ENCODE data around the gene DIDO1.

The DIDO1 gene

GRCh38 chr20:62830821-62831220 lies 95.5 kb downstream of the DIDO1 start:
- no peak for TF ChIP-seq TAF1 (IDR thresholded peaks at IDR 0.05; ENCODE audit: borderline replicate concordance, insufficient read depth, low read length)
- TF ChIP-seq POLR2AphosphoS5 (IDR thresholded peaks at IDR 0.05; ENCODE audit: low read depth, low read length) = no peak
- TF ChIP-seq REST (IDR thresholded peaks at IDR 0.05; ENCODE audit: insufficient read depth in 1 of 2, low read depth in 2 of 2, low read length in 2 of 2) = no peak
- no peak for TF ChIP-seq FOXP2 (optimal IDR thresholded peaks at IDR 0.05; ENCODE audit: borderline replicate concordance, extremely low read depth, extremely low read length, insufficient read depth)
- no peak for TF ChIP-seq SIN3A (IDR thresholded peaks at IDR 0.05; ENCODE audit: borderline replicate concordance, insufficient read depth, low read length)

- TF ChIP-seq POLR2AphosphoS5 (IDR thresholded peaks at IDR 0.05; ENCODE audit: low read depth, low read length) = no peak
- TF ChIP-seq TAF1 (IDR thresholded peaks at IDR 0.05; ENCODE audit: borderline replicate concordance, insufficient read depth, low read length) = no peak
- TF ChIP-seq REST (IDR thresholded peaks at IDR 0.05; ENCODE audit: insufficient read depth in 1 of 2, low read depth in 2 of 2, low read length in 2 of 2) = no peak
- TF ChIP-seq FOXP2 (optimal IDR thresholded peaks at IDR 0.05; ENCODE audit: borderline replicate concordance, extremely low read depth, extremely low read length, insufficient read depth) = no peak
- TF ChIP-seq SIN3A (IDR thresholded peaks at IDR 0.05; ENCODE audit: borderline replicate concordance, insufficient read depth, low read length) = no peak
Measured at GRCh38 chr20:62830251-62830650, 96.1 kb downstream of the DIDO1 start.

DNA sequence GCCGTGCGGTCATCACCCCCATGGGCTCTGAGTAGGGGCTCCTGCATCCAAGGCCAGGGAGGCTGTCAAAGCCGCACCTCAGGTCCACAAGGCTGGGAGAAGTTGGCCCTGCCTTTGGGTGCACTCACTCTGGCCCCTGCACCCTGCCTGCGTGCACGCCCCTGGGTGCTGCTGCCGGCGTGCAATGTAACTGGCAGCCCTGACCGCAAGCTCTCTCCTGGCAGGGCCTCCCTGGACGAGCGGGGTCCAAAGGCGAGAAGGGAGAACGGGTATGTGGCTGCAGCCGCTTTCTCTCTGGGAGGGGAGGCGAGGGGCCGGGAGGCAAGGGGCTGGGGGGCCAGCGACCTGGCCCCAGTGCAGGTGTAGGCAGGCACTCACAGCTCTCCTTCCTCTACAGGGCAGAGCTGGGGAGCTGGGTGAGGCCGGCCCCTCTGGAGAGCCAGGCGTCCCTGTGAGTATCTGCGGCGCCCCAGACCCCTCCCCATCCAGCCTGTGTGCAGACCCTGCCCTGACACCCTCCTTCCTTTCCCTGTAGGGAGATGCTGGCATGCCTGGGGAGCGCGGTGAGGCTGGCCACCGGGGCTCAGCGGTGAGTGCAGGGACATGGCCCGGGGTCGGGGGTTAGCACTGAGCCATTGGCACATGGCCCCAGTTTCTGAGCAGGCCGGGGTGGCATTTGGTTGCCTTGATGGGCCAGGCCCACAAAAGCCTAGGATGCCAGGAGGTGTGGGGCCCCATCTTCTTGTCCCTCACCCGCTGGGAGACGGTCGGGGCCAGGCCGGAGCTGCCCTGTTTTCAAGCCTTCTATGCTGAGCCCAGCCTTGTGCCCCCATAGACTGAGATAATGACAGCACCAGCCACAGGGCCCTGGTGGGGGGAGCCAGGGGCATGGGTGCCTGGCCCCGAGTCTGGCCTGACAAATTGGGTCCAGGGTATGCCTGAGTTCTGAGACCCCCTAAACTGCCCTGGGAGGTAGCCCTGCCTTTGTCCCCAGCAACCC lies 96.8 kb downstream of the DIDO1 start:
- TF ChIP-seq POLR2AphosphoS5 (IDR thresholded peaks at IDR 0.05; ENCODE audit: low read depth, low read length) = no peak
- no peak for TF ChIP-seq REST (IDR thresholded peaks at IDR 0.05; ENCODE audit: insufficient read depth in 1 of 2, low read depth in 2 of 2, low read length in 2 of 2)
- no peak for TF ChIP-seq FOXP2 (optimal IDR thresholded peaks at IDR 0.05; ENCODE audit: borderline replicate concordance, extremely low read depth, extremely low read length, insufficient read depth)
- TF ChIP-seq TAF1 (IDR thresholded peaks at IDR 0.05; ENCODE audit: borderline replicate concordance, insufficient read depth, low read length) = no peak
- no peak for TF ChIP-seq SIN3A (IDR thresholded peaks at IDR 0.05; ENCODE audit: borderline replicate concordance, insufficient read depth, low read length)

DNA sequence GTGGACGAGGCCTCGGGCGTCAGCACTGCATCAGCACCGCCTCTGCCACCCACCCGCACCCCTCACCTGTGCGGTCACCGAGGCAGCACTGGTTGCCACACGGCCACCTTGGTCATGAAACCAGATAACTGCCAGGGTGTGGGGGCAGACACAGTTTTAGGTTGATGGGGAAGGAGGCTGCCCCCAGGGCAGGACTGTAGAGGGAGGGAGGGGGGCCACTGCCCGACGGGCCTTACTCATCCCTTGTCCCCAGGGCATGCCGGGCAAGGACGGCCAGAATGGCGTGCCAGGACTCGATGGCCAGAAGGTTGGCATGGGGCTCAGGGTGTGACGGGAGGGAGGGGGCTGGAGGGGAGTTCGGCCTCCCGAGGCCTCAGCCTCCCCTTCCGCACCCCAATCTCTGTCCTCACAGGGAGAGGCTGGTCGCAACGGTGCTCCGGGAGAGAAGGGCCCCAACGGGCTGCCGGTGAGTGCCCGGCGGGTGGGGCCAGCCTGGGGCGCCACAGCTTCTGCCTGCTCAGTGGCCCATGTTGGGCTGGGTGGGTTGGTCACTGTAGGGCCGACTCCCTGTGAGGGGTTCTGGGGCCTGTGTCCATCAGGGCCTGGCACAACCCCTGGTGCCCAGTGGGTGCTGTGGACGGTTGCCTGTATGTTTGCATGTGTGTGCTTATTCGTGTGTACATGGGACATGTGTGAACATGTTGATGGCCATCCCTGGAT lies 97.6 kb downstream of the DIDO1 start:
- TF ChIP-seq REST (IDR thresholded peaks at IDR 0.05; ENCODE audit: insufficient read depth in 1 of 2, low read depth in 2 of 2, low read length in 2 of 2) (no peak), POLR2AphosphoS5 (IDR thresholded peaks at IDR 0.05; ENCODE audit: low read depth, low read length) (no peak), SIN3A (IDR thresholded peaks at IDR 0.05; ENCODE audit: borderline replicate concordance, insufficient read depth, low read length) (no peak), FOXP2 (optimal IDR thresholded peaks at IDR 0.05; ENCODE audit: borderline replicate concordance, extremely low read depth, extremely low read length, insufficient read depth) (no peak), TAF1 (IDR thresholded peaks at IDR 0.05; ENCODE audit: borderline replicate concordance, insufficient read depth, low read length) (no peak)
